Testis (tissue), 3 donors: ENCODE results near the gene UBR3. TPM values are rescaled to one million over a fixed set of nuclear protein-coding genes. Genes with fewer than 3 reads are reported as not detected.

ENCODE experiments used
- DNase-seq: peaks from one replicate; pipeline ENCODE4 v3.0.0-alpha.2; 2019
- H3K27ac ChIP-seq, 2 donors: fragments of 200-600 bp; sonication (generic); one replicate each; pipeline ENCODE4 v1.5.1; 2019
- H3K27me3 ChIP-seq: fragments of 200-600 bp; sonication (generic); one replicate; pipeline ENCODE4 v1.5.1; 2019
- H3K36me3 ChIP-seq: fragments of 200-600 bp; sonication (generic); one replicate; pipeline ENCODE4 v1.5.1; 2017; ENCODE audit warnings: low read depth; ENCODE audit errors: missing control alignments
- H3K4me1 ChIP-seq: fragments of 200-600 bp; sonication (generic); one replicate; pipeline ENCODE4 v1.5.1; 2019
- H3K4me3 ChIP-seq, 2 donors: fragments of 200-600 bp; sonication (generic); one replicate each; pipeline ENCODE4 v1.5.1; 2017 to 2019
- H3K9me3 ChIP-seq: fragments of 200-600 bp; sonication (generic); one replicate; pipeline ENCODE4 v1.5.1; 2017
- CTCF ChIP-seq, 3 experiments: fragments of 450-650 bp in 2 of 3; fragments of 200-600 bp in 1 of 3; sonication (generic) in 1 of 3; IDR thresholded peaks; one replicate each; pipeline ENCODE4 v1.5.1; 2016 to 2019; ENCODE audit warnings: antibody characterized with exemption in 3 of 3, mild to moderate bottlenecking in 2 of 3, moderate library complexity in 1 of 3
- POLR2A ChIP-seq: fragments of 450-650 bp; IDR thresholded peaks from one replicate; pipeline ENCODE4 v1.6.1; 2017; ENCODE audit warnings: antibody characterized with exemption, mild to moderate bottlenecking, moderate library complexity
- WGBS, 2 donors: methylation state at CpG; one replicate each; pipeline ENCODE4 v1.1.5; 2018; 5-methylcytosine and 5-hydroxymethylcytosine counted together
- intact Hi-C: fragments of 100-400 bp; cut with DNase I; formaldehyde crosslinking; loops from one replicate; pipeline ENCODE4 v1.15.1; 2023; ENCODE audit warnings: low total_unique reads
- polyA plus RNA-seq: library from polyadenylated mRNA; stranded (reverse); fragments of 350-450 nt; fragmentation: Illumina TruSeq; extraction: RNeasy Lipid Tissue Mini Kit (QIAGEN cat#74804); gene quantifications from one replicate; pipeline ENCODE4 v1.2.3, GENCODE V29; 2014; ENCODE audit warnings: low read depth, low replicate concordance; ENCODE audit not compliant: insufficient read depth
- total RNA-seq, 2 donors: library from RNA; depleted of rRNA; stranded (reverse); fragments of >200 nt; gene quantifications; one replicate each; pipeline ENCODE4 v1.2.3, GENCODE V29; 2016

The UBR3 gene
- total and polyA plus RNA-seq, 3 donors from 2014 or later = 24.3 to 132 (median 122) TPM

GRCh38 chr2:169877398-169877797 lies 50.1 kb downstream of the UBR3 start:
- Histone ChIP-seq H3K9me3 (no peaks in the 10 kb centered on the region), H3K27me3 (no peaks in the 10 kb centered on the region), H3K4me3 (no peak overlapping the region), H3K4me1 (no peaks in the 10 kb centered on the region), H3K27ac (no peak overlapping the region), H3K36me3 (no peaks in the 10 kb centered on the region)
- no peak for TF ChIP-seq POLR2A
- no peak for TF ChIP-seq CTCF (IDR thresholded peaks at IDR 0.05)
- intact Hi-C loops = no loop called here
- no peak for DNase-seq

GRCh38 chr2:169887120-169887519 lies 59.9 kb downstream of the UBR3 start:
- Histone ChIP-seq H3K27ac (no peak overlapping the region), H3K36me3 (no peaks in the 10 kb centered on the region), H3K4me3 (no peak overlapping the region), H3K27me3 (no peaks in the 10 kb centered on the region), H3K9me3 (no peaks in the 10 kb centered on the region), H3K4me1 (no peaks in the 10 kb centered on the region)
- intact Hi-C loops = no loop called here
- DNase-seq = no peak
- 47 to 63% methylated on average over 1 of the region's 1 CpG for WGBS, 2 donors
- TF ChIP-seq POLR2A (no peak), CTCF (IDR thresholded peaks at IDR 0.05) (no peak)

- intact Hi-C loops = no loop called here
Measured at GRCh38 chr2:169891593-169892298, 64.5 kb downstream of the UBR3 start.

GRCh38 chr2:169892951-169893350 lies 65.7 kb downstream of the UBR3 start:
- Histone ChIP-seq H3K9me3 (no peaks in the 10 kb centered on the region), H3K4me3 (no peak overlapping the region), H3K36me3 (no peaks in the 10 kb centered on the region), H3K27ac (no peak overlapping the region), H3K4me1 (no peaks in the 10 kb centered on the region), H3K27me3 (no peaks in the 10 kb centered on the region)
- no peak for TF ChIP-seq POLR2A
- no peak for TF ChIP-seq CTCF (IDR thresholded peaks at IDR 0.05)
- WGBS, 2 donors = 61 to 85% methylated on average over 1 of the region's 1 CpG
- no peak for DNase-seq
- intact Hi-C loops = no loop called here

More at GRCh38 chr2:169891593-169892298, 64.5 kb downstream of the UBR3 start:
- DNase-seq = no peak
- no peak for TF ChIP-seq CTCF (IDR thresholded peaks at IDR 0.05)
- TF ChIP-seq POLR2A = no peak
- H3K4me3 ChIP-seq = no peak overlapping the region
- H3K27me3 ChIP-seq = no peaks in the 10 kb centered on the region
- no peaks in the 10 kb centered on the region for H3K9me3 ChIP-seq
- no peaks in the 10 kb centered on the region for H3K4me1 ChIP-seq
- WGBS, 2 donors = 34 to 50% methylated on average over 3 of the region's 3 CpGs
- no peaks in the 10 kb centered on the region for H3K36me3 ChIP-seq
- no peak overlapping the region for H3K27ac ChIP-seq

- TF ChIP-seq CTCF (IDR thresholded peaks at IDR 0.05) (no peak), POLR2A (no peak)
- Histone ChIP-seq H3K4me1 (no peaks in the 10 kb centered on the region), H3K27ac (no peak overlapping the region), H3K36me3 (no peaks in the 10 kb centered on the region), H3K4me3 (no peak overlapping the region), H3K9me3 (no peaks in the 10 kb centered on the region), H3K27me3 (no peaks in the 10 kb centered on the region)
- intact Hi-C loops = no loop called here
- no peak for DNase-seq
- 97 to 98% methylated on average over 3 of the region's 3 CpGs for WGBS, 2 donors
Measured at GRCh38 chr2:169895294-169895985, 68.2 kb downstream of the UBR3 start.
